ENCODE data around the gene WFIKKN2. TPM values are rescaled to one million over a fixed set of nuclear protein-coding genes. Genes with fewer than 3 reads are reported as not detected.

Gene WFIKKN2
- total RNA-seq, 4 donors from 2014 or later, result 0.08 TPM; not detected in 3

- H3K9me3 ChIP-seq, result no peaks in the 10 kb centered on the region
- no peaks in the 10 kb centered on the region for H3K27me3 ChIP-seq
- no peak for DNase-seq
- H3K27ac ChIP-seq, result peak overlapping the region in 1 of 4 donors; percentile 78
- H3K4me3 ChIP-seq, result no peak overlapping the region
- 72 to 81% methylated on average over 6 of the region's 6 CpGs for WGBS, 2 donors
- no peak for TF ChIP-seq CTCF (IDR thresholded peaks at IDR 0.05)
- TF ChIP-seq POLR2A (IDR thresholded peaks at IDR 0.05), result no peak
- peaks cover 5 to 24% (median 18%) of the 10 kb centered on the region in 3 donors for H3K4me1 ChIP-seq
- intact Hi-C loops (cut with DNase I), result loop anchor here (5.0 kb wide), 1 partner anchor 104 kb away; no protein-coding TSS in a partner anchor
- H3K36me3 ChIP-seq, result no peaks in the 10 kb centered on the region
Observed at GRCh38 chr17:50853015-50853615, 17.7 kb downstream of the WFIKKN2 start.

DNA sequence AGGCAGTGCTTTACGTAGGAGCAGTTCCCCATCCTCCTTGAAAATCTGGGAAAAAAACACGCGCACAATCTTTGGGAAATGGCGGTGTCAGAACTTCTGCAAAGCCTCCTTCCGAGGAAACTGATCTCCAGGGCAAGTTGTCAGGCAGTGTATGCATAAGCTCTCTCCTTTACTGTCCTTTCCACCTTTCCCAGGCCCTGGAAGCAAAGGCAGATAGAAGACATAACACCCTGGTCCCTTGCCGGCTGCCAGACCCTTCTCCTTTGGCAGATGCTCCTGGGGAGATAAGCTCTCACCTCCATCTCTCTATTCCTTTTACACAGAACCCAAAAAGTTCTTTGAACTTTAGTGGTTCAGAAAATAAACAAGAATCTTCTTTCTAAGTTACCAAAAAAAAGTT, 18.4 kb downstream of the WFIKKN2 start:
- no peaks in the 10 kb centered on the region for H3K9me3 ChIP-seq
- 86 to 91% methylated on average over 4 to 6 of the region's 6 CpGs for WGBS, 2 donors
- intact Hi-C loops (cut with DNase I), result loop anchor here (5.0 kb wide), 1 partner anchor 104 kb away; no protein-coding TSS in a partner anchor
- no peaks in the 10 kb centered on the region for H3K27me3 ChIP-seq
- TF ChIP-seq CTCF (IDR thresholded peaks at IDR 0.05) (no peak), POLR2A (IDR thresholded peaks at IDR 0.05) (no peak)
- H3K4me1 ChIP-seq, result peaks cover 5 to 24% (median 18%) of the 10 kb centered on the region in 3 donors
- H3K27ac ChIP-seq, result no peak overlapping the region
- DNase-seq, result no peak
- H3K4me3 ChIP-seq, result no peak overlapping the region
- H3K36me3 ChIP-seq, result no peaks in the 10 kb centered on the region

- no peak for TF ChIP-seq CTCF (IDR thresholded peaks at IDR 0.05)
- no peak for TF ChIP-seq POLR2A (IDR thresholded peaks at IDR 0.05)
- H3K9me3 ChIP-seq, result no peaks in the 10 kb centered on the region
- intact Hi-C loops (cut with DNase I), result no loop called here
- peaks cover 0 to 5% (median 0%) of the 10 kb centered on the region in 3 donors for H3K36me3 ChIP-seq
- H3K27me3 ChIP-seq, result no peaks in the 10 kb centered on the region
- H3K4me3 ChIP-seq, result no peak overlapping the region
- no peak overlapping the region for H3K27ac ChIP-seq
- H3K4me1 ChIP-seq, result peaks cover 5 to 23% (median 17%) of the 10 kb centered on the region in 3 donors
- 79 to 86% methylated on average over 6 of the region's 6 CpGs for WGBS, 2 donors
- DNase-seq, result no peak
Observed at GRCh38 chr17:50855708-50856330, 20.4 kb downstream of the WFIKKN2 start.

DNA sequence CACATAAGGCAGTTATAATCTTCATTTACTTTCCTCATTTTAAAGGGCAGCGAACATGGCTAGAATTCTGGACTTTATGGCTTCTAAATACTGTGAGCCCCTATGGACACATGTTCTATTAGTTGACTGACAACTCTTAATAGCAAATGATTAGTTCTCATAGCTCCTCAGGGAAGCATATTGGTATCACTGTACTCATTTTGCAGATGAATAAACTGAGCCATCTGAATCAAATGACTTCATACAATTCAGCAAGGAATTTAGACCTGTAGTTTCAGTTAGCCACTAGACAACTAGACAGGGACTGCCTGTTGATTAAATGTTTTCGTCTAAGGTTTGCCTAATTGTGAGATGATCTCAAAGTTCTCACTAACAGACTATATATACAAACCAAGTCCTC, 21.0 kb downstream of the WFIKKN2 start:
- intact Hi-C loops (cut with DNase I), result no loop called here
- Histone ChIP-seq H3K27me3 (no peaks in the 10 kb centered on the region), H3K27ac (no peak overlapping the region)

More for the DNA sequence above, 21.0 kb downstream of the WFIKKN2 start:
- Histone ChIP-seq H3K4me3 (no peak overlapping the region), H3K9me3 (no peaks in the 10 kb centered on the region), H3K36me3 (peaks cover 0 to 11% (median 0%) of the 10 kb centered on the region in 3 donors), H3K4me1 (peaks cover 5 to 23% (median 14%) of the 10 kb centered on the region in 3 donors)
- TF ChIP-seq POLR2A (IDR thresholded peaks at IDR 0.05) (no peak), CTCF (IDR thresholded peaks at IDR 0.05) (no peak)
- DNase-seq, result no peak
- 92 to 95% methylated on average over 2 of the region's 2 CpGs for WGBS, 2 donors
